Activated T-helper 1 cell treated with anti-CD3 and anti-CD28 coated beads, Interleukin-12 subunit alpha, Interleukin-12 subunit beta, Interleukin-2, Interleukin-4 antibody, amounts not matched to agents 30 ng/mL and 10 ng/mL and 1 ng/mL, durations not matched to agents 14 hours and 24 hours and 36 hours (primary cell): ENCODE measurements around the gene SERTAD1. TPM values are rescaled to one million over a fixed set of nuclear protein-coding genes. Genes with fewer than 3 reads are reported as not detected.

ENCODE experiments used
- DNase-seq: peaks from one replicate; pipeline ENCODE4 v3.0.0; 2021; ENCODE audit warnings: low spot score
- H3K27ac Mint-ChIP-seq: one replicate; pipeline ENCODE4 v1.8.0; 2021; ENCODE audit warnings: mild to moderate bottlenecking, mixed read lengths
- H3K27me3 Mint-ChIP-seq: one replicate; pipeline ENCODE4 v1.8.0; 2022; ENCODE audit warnings: mild to moderate bottlenecking, moderate library complexity, mixed read lengths; ENCODE audit not compliant: insufficient read depth
- H3K36me3 Mint-ChIP-seq: one replicate; pipeline ENCODE4 v1.8.0; 2021; ENCODE audit warnings: low read depth, mixed read lengths
- H3K4me1 Mint-ChIP-seq: one replicate; pipeline ENCODE4 v1.8.0; 2021; ENCODE audit warnings: low read depth, mixed read lengths
- H3K4me3 Mint-ChIP-seq: one replicate; pipeline ENCODE4 v1.8.0; 2021; ENCODE audit warnings: mild to moderate bottlenecking, moderate library complexity, mixed read lengths
- H3K9me3 Mint-ChIP-seq: one replicate; pipeline ENCODE4 v1.8.0; 2021; ENCODE audit warnings: mixed read lengths
- intact Hi-C: fragments of 100-400 bp; cut with micrococcal nuclease; formaldehyde crosslinking; loops from one replicate; pipeline ENCODE4 v1.15.1; 2024
- total RNA-seq: library from RNA; stranded (reverse); gene quantifications from 2 replicates; pipeline ENCODE4 v1.2.3, GENCODE V29; 2022

Gene SERTAD1
- total RNA-seq, 1 donor from 2014 or later: 18.3 TPM

- peaks cover 11% of the 10 kb centered on the region for H3K36me3 Mint-ChIP-seq
- H3K27ac Mint-ChIP-seq: peak overlapping the region; percentile 88
- H3K4me3 Mint-ChIP-seq: peak overlapping the region; percentile 93
- H3K27me3 Mint-ChIP-seq: peaks cover 2% of the 10 kb centered on the region
- peaks cover 8% of the 10 kb centered on the region for H3K4me1 Mint-ChIP-seq
- intact Hi-C loops: loop anchor here (1.0 kb wide), 1 partner anchor 21 kb away; no protein-coding TSS in a partner anchor
- no peak for DNase-seq
- H3K9me3 Mint-ChIP-seq: no peaks in the 10 kb centered on the region
These were observed 949 bp downstream of the SERTAD1 start for GRCh38 chr19:40424637-40425449.

- Mint-ChIP-seq H3K27ac (no peak overlapping the region), H3K36me3 (peaks cover 11% of the 10 kb centered on the region), H3K4me3 (peak overlapping the region; percentile 56), H3K9me3 (no peaks in the 10 kb centered on the region), H3K27me3 (peaks cover 2% of the 10 kb centered on the region), H3K4me1 (peaks cover 12% of the 10 kb centered on the region)
- DNase-seq: no peak
- intact Hi-C loops: no loop called here
These were observed 1.9 kb downstream of the SERTAD1 start for GRCh38 chr19:40423938-40424337.

- peaks cover 12% of the 10 kb centered on the region for H3K4me1 Mint-ChIP-seq
- H3K4me3 Mint-ChIP-seq: peak overlapping the region; percentile 82
- DNase-seq: no peak
- no peaks in the 10 kb centered on the region for H3K9me3 Mint-ChIP-seq
- peaks cover 11% of the 10 kb centered on the region for H3K36me3 Mint-ChIP-seq
- intact Hi-C loops: no loop called here
- H3K27me3 Mint-ChIP-seq: peaks cover 2% of the 10 kb centered on the region
- peak overlapping the region; percentile 74 for H3K27ac Mint-ChIP-seq
These were observed 2.8 kb downstream of the SERTAD1 start for GRCh38 chr19:40422748-40423566.

- Mint-ChIP-seq H3K27ac (peak overlapping the region; percentile 74), H3K9me3 (no peaks in the 10 kb centered on the region), H3K27me3 (peaks cover under 1% of the 10 kb centered on the region), H3K4me3 (peak overlapping the region; percentile 82), H3K36me3 (peaks cover 11% of the 10 kb centered on the region), H3K4me1 (peaks cover 13% of the 10 kb centered on the region)
- DNase-seq: no peak
- intact Hi-C loops: loop anchor here (1.0 kb wide), 4 partner anchors 19 to 74 kb away; partner anchors contain the start of genes BLVRB, C19orf47 and PLD3
These were observed 3.6 kb downstream of the SERTAD1 start for GRCh38 chr19:40421993-40422747.

GRCh38 chr19:40420766-40421765 lies 4.7 kb downstream of the SERTAD1 start:
- intact Hi-C loops: loop anchor here (1.0 kb wide), 4 partner anchors 18 to 73 kb away; partner anchors contain the start of genes BLVRB, C19orf47 and PLD3
- H3K36me3 Mint-ChIP-seq: peaks cover 11% of the 10 kb centered on the region

GRCh38 chr19:40420451-40420765 lies 5.4 kb downstream of the SERTAD1 start:
- intact Hi-C loops: no loop called here

More at GRCh38 chr19:40420766-40421765, 4.7 kb downstream of the SERTAD1 start:
- peak; percentile 72 for DNase-seq
- H3K4me3 Mint-ChIP-seq: peak overlapping the region; percentile 82
- no peaks in the 10 kb centered on the region for H3K27me3 Mint-ChIP-seq
- H3K9me3 Mint-ChIP-seq: no peaks in the 10 kb centered on the region
- peaks cover 20% of the 10 kb centered on the region for H3K4me1 Mint-ChIP-seq
- H3K27ac Mint-ChIP-seq: peak overlapping the region; percentile 90

GRCh38 chr19:40419780-40420179 lies 6.0 kb downstream of the SERTAD1 start:
- intact Hi-C loops: no loop called here
- Mint-ChIP-seq H3K9me3 (no peaks in the 10 kb centered on the region), H3K4me1 (peaks cover 26% of the 10 kb centered on the region), H3K27me3 (no peaks in the 10 kb centered on the region), H3K4me3 (peak overlapping the region; percentile 77), H3K36me3 (peaks cover 10% of the 10 kb centered on the region), H3K27ac (peak overlapping the region; percentile 71)
- no peak for DNase-seq

More at GRCh38 chr19:40420451-40420765, 5.4 kb downstream of the SERTAD1 start:
- H3K9me3 Mint-ChIP-seq: no peaks in the 10 kb centered on the region
- peaks cover 10% of the 10 kb centered on the region for H3K36me3 Mint-ChIP-seq
- no peaks in the 10 kb centered on the region for H3K27me3 Mint-ChIP-seq
- H3K27ac Mint-ChIP-seq: peak overlapping the region; percentile 90
- no peak for DNase-seq
- peaks cover 26% of the 10 kb centered on the region for H3K4me1 Mint-ChIP-seq
- H3K4me3 Mint-ChIP-seq: peak overlapping the region; percentile 82

- H3K27me3 Mint-ChIP-seq: no peaks in the 10 kb centered on the region
- H3K4me3 Mint-ChIP-seq: peak overlapping the region; percentile 27
- intact Hi-C loops: no loop called here
- DNase-seq: no peak
- H3K36me3 Mint-ChIP-seq: peaks cover 10% of the 10 kb centered on the region
- H3K27ac Mint-ChIP-seq: no peak overlapping the region
- H3K9me3 Mint-ChIP-seq: no peaks in the 10 kb centered on the region
- peaks cover 26% of the 10 kb centered on the region for H3K4me1 Mint-ChIP-seq
These were observed 6.7 kb downstream of the SERTAD1 start for GRCh38 chr19:40419066-40419612.

- Mint-ChIP-seq H3K4me3 (no peak overlapping the region), H3K27ac (peak overlapping the region; percentile 4), H3K9me3 (no peaks in the 10 kb centered on the region), H3K4me1 (peaks cover 26% of the 10 kb centered on the region), H3K36me3 (peaks cover 9% of the 10 kb centered on the region), H3K27me3 (peaks cover 3% of the 10 kb centered on the region)
- DNase-seq: no peak
- intact Hi-C loops: no loop called here
These were observed 7.8 kb downstream of the SERTAD1 start for GRCh38 chr19:40418040-40418439.

- H3K36me3 Mint-ChIP-seq: peaks cover 9% of the 10 kb centered on the region
- DNase-seq: no peak
- H3K27me3 Mint-ChIP-seq: peaks cover 3% of the 10 kb centered on the region
- H3K9me3 Mint-ChIP-seq: no peaks in the 10 kb centered on the region
- no peak overlapping the region for H3K4me3 Mint-ChIP-seq
- H3K27ac Mint-ChIP-seq: peak overlapping the region; percentile 4
- intact Hi-C loops: no loop called here
- peaks cover 25% of the 10 kb centered on the region for H3K4me1 Mint-ChIP-seq
These were observed 8.2 kb downstream of the SERTAD1 start for GRCh38 chr19:40417643-40417981.

- peaks cover 3% of the 10 kb centered on the region for H3K27me3 Mint-ChIP-seq
- intact Hi-C loops: no loop called here
- H3K36me3 Mint-ChIP-seq: peaks cover 3% of the 10 kb centered on the region
- no peak overlapping the region for H3K4me3 Mint-ChIP-seq
- DNase-seq: no peak
- H3K4me1 Mint-ChIP-seq: peaks cover 20% of the 10 kb centered on the region
- H3K9me3 Mint-ChIP-seq: no peaks in the 10 kb centered on the region
- peak overlapping the region; percentile 6 for H3K27ac Mint-ChIP-seq
These were observed 8.7 kb downstream of the SERTAD1 start for GRCh38 chr19:40416918-40417642.
